GM18508 (cell line): ENCODE results near the gene FETUB.
"Not testable (repeated sequence)": the region's sequence is repeated elsewhere in the genome, so short reads cannot be mapped to it uniquely, and the experiment has no call there.

Source experiments
- ATAC-seq: cut with Tn5 transposase; IDR thresholded peaks from one replicate; pipeline ENCODE4 v1.9.1; 2021; ENCODE audit warnings: moderate number of reproducible peaks; ENCODE audit not compliant: insufficient read depth, unreplicated experiment

FETUB gene

DNA sequence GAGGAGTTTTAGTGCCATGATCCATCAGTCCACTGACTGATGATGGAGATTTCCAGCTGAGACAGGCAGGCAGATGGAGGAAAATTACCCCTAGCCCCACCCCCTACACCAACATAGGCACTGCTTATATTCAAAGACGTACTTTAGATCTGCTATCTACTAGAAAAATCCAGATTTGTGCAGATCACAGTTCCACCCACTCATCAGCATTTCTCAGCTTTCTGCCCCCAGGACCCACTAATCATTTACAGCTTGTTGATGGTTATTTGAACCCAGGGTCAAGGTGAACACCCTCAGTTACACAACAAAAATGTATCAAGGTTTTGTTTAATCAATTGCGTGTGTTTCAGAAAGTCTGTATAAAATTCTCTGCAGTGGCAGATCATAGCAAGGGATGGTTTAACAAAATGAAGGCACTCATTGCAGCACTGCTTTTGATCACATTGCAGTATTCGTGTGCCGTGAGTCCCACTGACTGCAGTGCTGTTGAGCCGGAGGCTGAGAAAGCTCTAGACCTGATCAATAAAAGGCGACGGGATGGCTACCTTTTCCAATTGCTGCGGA lies 25.5 kb downstream of the FETUB start, which contains the start of gene HRG:
Gene HRG (plus strand): TSS at position 390 of the 564 bp plus-strand sequence. CDS start 18 bp downstream, at position 408.
- ATAC-seq: no peak

DNA sequence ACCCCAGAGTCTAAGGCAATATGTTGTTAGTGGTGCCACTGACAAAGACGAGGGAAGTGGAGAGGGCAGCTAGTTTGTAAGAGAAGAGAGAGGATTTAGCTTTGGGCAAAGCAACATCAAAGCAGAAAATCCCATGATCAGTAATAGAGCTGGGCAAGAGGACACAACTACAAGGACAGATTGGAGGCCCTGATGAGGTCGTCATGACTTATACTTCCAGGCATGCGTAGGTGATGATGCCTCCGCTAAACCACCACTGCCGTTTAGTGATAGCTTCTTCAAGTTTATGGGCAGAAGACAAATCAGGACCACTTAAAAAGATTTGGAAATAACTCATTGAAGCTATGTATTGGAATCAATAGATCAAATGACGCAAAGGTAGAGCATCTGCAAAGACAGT lies 28.2 kb downstream of the FETUB start:
- no peak for ATAC-seq

DNA sequence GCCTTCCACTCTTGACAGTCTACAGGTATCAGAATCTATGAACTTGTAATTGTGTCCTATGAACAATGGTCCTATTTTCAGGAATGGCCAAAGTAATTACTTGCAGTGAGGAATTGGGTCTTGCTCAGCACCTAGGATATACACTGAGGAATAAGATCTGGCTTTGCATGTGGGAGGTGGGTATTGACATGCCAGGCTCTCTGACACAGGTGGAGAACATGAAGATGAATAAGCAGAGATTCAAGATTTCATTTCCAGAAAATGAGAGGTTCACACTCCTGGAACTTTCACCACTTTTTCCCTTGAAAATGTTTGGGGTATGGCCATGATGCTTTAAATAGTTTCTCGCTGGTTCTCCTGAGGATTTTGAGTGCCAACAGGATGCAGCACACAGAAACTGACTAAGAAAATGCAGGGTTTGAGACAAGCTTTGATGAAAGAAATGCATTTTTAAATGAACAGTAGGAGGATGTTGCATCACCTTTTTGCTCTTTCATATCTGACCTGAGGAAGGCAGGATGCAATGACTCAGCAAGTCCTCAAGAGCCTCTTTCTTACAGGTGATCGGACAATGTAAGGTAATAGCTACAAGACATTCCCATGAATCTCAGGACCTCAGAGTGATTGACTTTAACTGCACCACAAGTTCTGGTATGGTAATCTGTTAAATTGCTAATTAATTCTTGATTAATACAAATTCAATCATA lies 29.3 kb downstream of the FETUB start:
- no peak for ATAC-seq

DNA sequence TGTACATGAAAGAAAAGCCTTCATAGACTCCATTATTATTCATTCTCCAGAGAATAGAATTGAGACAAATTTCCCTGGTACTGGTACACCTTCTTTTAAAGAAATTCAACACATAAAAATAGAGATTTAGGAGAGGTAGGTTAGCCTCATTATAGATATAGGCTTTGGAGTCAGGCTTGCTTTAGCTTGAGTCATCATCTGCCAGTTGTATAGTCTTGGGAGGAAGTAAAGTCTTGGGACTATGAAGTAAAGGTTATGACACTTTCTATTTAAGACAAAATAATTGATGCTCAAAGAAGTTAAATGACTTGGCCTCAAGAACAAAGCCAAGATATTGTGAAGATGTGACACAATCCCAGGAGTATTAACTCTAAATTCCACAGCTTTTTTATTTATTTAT lies 30.0 kb downstream of the FETUB start:
- ATAC-seq: no peak

DNA sequence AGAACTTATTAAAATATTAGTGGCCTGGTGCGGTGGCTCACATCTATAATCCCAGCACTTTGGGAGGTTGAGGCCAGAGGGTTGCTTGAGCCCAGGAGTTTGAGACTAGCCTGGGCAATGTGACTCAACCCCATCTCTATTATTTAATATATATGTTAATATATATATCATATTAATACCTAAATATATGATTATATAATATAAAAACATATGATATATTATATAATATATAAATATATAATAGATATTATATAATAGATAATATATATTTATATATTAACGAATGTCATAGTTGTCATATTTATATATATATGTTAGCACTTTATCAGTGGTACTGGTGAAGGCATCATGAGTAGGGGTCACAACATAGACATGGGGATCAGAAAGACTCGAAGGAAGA lies 30.9 kb downstream of the FETUB start:
- no peak for ATAC-seq

DNA sequence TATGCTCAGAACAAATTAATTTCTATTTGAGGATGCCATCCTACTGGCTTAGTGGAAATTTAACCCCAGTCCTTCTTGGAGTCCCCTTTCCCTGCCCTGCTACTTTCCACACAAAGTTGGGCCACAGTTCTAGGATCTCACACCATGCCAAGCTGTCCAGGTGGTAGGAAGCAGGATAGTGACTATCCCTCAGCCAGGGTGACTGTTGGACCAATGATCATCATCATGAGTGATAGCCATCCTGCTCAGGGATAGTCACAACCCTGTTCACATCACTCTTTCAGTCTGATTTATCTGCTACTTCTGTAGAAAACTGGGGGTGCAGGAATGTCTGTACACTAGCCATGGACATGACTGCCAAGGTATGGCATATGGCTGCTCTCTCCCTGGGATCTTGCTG lies 38.4 kb downstream of the FETUB start:
- ATAC-seq: no peak

DNA sequence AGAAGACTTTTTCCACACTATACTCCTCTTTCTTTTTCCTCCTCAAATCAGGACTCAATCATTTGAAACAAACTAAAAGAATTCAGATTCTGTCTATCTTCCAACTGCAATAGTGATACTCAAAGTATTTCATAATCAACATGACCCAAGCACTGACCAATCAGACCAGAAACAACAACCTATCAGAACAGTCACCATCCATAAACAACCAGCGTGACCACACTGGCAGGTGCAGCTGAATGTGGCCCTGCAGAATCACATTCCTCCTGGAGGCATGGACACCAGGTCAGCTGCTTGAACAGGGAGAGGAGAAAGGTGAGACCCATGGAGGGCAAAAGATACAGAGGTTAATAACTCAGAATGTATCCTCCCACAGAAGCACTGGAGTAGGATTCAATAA lies 39.0 kb downstream of the FETUB start:
- ATAC-seq: no peak

DNA sequence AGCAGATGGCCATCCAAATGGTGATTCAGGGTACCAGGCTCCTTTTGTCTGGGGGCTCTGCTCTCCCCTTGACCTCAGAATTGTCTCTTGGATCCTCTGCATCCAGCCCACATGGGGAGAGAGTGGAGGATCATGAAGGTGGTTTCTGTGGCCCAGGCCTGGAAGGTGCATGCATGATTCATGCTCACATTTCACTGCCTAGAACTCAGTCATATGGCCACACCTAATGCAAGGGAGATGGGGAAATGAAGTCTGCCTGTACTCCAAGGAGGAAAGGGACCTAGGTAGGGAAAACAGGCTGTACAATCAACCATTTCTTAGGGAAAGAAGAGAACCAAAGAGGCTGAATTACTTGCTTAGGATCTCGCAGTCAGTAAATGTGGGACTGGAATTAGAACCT lies 40.7 kb downstream of the FETUB start:
- ATAC-seq: no peak

DNA sequence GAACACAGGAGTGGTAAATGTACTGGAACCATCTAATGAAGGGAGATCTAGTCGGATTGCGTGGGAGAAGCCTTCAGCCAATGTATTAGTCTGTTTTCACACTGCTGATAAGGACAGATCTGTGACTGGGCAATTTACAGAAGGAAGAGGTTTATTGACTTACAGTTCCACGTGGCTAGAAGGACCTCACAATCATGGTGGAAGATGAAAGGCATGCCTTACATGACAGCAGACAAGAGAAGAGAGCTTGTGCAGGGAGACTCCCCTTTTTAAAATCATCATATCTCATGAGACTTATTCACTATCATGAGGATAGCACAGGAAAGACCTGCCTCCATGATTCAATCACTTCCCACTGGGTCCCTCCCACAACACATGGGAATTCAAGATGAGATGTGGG lies 42.6 kb downstream of the FETUB start:
- no peak for ATAC-seq

DNA sequence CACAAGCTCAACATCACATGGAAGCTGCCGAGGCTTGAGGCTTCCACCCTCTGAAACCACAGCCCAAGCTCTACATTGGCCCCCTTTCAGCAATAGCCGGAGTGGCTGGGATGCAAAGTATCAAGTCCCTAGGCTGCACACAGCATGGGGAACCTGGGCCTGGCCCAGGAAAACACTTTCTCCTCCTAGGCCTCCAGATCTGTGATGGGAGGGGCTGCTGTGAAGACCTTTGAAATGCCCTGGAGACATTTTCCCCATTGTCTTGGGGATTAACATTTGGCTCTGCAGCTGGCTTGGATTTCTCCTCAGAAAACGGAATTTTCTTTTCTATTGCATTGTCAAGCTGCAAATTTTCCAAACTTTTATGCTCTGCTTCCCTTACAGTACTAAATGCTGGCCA lies 43.8 kb downstream of the FETUB start:
- ATAC-seq: no peak

DNA sequence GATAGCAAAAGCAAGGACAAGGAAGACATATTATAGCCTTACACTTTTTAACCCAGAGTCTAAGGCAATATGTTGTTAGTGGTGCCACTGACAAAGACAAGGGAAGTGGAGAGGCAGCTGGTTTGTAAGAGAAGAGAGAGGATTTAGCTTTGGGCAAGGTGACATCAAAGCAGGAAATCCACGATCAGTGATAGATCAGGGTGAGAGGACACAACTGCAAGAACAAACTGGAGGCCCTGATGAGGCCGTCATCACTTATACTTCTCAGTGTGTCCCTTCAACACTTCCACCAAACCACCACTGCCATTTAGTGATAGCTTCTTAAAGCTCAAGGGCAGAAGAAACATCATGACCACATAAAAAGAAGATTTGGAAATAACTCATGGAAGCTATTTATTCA lies 46.3 kb downstream of the FETUB start:
- not testable (repeated sequence) for ATAC-seq

DNA sequence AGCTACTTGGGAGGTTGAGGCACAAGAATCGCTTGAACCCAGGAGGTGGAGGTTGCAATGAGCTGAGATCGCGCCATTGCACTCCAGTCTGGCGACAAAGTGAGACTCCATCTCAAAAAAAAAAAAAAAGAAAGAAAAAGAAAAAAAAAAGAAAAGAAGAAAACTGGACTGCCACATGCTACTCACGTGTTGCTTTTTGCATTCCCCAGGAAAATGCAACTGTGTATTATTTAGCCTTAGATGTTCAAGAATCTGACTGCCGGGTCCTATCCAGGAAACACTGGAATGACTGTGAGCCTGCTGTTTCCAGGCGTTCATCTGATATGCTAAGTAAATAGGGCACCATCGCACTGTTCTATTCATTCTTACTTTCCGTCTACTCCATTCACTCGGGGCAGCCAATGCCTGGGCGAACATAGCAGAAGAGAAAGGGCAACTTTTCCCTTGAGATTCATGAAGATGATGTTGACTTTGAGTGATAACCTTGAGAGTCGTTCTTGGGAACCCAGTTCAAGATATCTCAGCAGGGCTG lies 47.0 kb downstream of the FETUB start:
- no peak for ATAC-seq

DNA sequence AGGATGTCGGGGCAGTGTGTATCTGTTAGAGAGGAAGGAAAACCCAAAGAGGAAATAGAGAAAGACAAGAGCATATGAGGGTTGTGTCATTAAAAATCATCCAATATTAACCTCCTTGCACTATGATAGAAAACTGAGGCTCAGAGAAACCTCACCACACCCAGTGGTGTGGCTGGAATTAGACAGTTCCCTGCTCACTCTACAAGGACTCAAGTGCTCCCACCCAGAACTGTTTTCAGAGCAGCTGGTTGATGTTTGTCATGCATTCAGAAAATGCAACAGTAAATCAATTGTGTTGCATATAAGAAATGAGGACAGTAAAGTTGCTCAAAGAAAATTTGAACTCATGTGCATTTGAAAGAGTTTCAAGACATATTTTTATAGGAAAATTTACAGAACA lies 50.1 kb downstream of the FETUB start:
- not testable (repeated sequence) for ATAC-seq

DNA sequence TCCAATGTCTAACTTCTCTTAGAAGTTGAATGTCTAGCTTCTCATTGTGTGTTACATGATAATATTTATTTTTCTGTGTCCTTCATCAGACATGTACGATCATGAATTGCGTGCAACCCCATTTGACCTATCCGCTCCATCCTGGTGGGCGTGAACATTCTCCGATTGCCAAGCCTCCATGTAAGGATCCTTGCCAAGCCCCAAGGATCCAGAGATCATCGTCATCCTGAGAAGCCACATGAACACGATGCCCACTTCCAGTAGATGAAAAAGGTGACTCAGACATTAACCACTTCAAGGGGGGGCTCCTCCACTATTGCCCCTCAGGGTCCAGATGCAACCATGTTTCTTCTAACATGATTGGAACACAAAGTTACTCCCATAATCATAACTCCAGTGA lies 51.5 kb downstream of the FETUB start:
- ATAC-seq: no peak

DNA sequence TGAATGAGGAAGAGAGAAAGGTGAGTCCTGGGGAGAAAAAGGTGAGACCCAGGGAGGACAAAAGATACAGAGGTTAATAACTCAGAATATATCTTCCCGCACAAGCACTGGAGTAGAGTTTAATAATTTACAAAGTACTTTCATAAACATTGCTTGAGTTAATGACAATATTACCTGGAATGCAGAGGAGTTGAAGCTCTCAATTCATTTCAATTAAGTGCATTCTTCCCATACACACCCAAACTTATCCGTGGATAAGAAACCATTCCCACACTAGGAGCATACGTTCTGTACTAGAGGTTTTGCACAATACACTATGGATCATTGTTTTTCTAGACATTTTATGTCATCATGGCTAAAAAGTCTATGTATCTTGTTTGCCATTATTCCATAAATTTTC lies 53.6 kb downstream of the FETUB start:
- ATAC-seq: no peak

DNA sequence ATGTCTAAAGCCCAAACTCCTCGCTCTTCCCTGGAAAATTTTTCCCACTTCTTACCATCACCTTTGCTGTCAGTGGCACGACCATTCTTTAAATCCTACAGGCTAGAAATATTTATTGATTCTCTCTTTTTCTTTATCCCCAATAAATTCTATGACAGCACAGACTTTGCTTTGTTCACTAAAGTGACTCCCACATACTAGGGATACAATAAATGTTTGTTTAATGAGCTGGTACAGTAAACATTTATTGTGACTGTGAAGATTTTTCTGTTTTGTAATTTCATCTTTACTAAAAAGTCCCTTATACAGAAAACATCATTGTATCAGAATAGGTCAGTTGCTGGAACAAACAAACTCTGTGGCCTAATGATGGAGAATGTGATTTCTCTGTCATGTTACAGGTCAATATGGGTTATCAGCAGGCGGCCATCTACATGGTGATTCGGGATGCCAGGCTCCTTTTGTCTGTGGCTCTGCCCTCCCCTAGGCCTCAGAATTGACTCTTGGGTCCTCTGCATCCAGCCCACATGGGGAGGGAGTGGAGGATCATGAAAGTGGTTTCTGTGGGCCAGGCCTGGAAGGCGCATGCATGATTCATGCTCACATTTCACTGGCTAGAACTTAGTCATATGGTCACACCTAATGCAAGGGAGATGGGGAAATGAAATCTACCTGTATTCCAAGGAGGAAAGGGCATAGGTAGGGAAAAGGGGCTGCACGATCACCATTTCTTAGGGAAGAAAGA lies 54.3 kb downstream of the FETUB start:
- no peak for ATAC-seq

DNA sequence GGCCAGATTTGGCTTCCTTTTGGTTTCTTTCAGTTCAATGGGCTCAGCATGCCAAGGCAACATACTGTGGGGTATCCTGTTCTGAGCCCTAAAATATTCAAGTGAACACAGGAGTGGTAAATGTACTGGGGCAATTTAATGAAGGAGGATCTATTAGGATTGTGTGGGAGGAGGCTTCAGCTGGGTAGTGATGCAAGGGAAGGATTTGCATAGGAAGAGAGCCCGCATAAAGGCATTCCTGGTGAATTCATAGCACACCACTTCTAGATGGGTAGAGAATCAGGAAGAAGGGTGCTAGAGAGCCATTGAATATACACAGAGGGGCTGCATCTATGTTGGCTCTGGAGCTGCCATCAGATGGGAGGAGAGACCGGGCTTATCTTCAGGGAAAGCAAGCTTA lies 56.3 kb downstream of the FETUB start:
- no peak for ATAC-seq

DNA sequence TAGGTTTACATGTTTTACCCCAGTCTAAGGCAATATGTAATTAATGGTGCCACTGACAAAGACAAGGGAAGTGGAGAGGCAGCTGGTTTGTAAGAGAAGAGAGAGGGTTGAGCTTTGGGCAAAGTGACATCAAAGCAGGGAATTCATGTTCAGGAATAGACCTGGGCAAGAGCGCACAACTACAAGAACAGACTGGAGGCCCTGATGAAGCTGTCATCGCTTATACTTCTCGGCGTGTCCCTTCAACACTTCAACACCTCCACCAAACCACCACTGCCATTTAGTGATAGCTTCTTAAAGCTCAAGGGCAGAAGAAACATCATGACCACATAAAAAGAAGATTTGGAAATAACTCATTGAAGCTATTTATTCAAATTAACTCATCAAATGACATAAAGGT lies 57.3 kb downstream of the FETUB start:
- ATAC-seq: no peak

DNA sequence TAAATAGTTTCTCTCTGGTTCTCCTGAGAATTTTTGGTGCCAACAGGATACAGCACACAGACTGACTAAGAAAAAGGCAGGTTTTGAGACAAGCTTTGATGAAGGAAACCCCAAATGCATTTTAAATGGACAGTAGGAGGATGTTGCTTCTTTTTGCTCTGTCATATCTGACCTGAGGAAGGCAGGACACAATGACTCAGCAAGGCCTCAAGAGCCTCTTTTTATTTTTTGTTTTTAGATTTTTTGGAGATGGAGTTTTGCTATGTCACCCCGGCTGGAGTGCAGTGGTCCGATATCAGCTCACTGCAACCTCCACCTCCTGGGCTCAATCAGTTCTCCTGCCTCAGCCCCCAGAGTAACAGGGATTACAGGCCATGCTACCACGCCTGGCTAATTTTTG lies 60.1 kb downstream of the FETUB start:
- ATAC-seq: no peak

DNA sequence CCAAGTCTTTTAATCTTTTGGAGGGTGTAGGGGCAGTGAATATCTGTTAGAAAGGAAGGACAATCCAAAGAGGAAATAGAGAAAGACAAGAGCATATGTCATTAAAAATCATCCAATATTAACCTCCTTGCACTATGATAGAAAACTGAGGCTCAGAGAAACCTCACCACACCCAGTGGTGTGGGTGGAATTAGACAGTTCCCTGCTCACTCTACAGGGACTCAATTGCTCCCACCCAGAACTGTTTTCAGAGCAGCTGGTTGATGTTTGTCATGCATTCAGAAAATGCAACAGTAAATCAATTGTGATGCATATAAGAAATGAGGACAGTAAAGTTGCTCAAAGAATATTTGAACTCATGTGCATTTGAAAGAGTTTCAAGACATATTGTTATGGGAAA lies 62.3 kb downstream of the FETUB start:
- not testable (repeated sequence) for ATAC-seq
